Sigmoid colon (tissue), 4 donors: ENCODE results near the gene RANBP1.

Experiments
- POLR2A ChIP-seq, 2 donors: fragments of 450-650 bp; IDR thresholded peaks; one replicate each; pipeline ENCODE4 v1.6.1; 2016; ENCODE audit warnings: antibody characterized with exemption in 2 of 2, mild to moderate bottlenecking in 2 of 2, moderate library complexity in 2 of 2
- POLR2AphosphoS5 ChIP-seq, 4 donors: sonication (generic); formaldehyde crosslinking; IDR thresholded peaks; one replicate each; pipeline ENCODE4 v1.6.1; 2017; ENCODE audit warnings: antibody characterized with exemption in 4 of 4
- TF ChIP-seq, protein P1 (sequence below), 4 experiments: fragments of 450-650 bp in 3 of 4; fragments of 200-600 bp in 1 of 4; IDR thresholded peaks; one replicate each; pipeline ENCODE4 v1.5.1; 2016 to 2019; ENCODE audit warnings: antibody characterized with exemption in 4 of 4, mild to moderate bottlenecking in 3 of 4, moderate library complexity in 2 of 4

DNA sequence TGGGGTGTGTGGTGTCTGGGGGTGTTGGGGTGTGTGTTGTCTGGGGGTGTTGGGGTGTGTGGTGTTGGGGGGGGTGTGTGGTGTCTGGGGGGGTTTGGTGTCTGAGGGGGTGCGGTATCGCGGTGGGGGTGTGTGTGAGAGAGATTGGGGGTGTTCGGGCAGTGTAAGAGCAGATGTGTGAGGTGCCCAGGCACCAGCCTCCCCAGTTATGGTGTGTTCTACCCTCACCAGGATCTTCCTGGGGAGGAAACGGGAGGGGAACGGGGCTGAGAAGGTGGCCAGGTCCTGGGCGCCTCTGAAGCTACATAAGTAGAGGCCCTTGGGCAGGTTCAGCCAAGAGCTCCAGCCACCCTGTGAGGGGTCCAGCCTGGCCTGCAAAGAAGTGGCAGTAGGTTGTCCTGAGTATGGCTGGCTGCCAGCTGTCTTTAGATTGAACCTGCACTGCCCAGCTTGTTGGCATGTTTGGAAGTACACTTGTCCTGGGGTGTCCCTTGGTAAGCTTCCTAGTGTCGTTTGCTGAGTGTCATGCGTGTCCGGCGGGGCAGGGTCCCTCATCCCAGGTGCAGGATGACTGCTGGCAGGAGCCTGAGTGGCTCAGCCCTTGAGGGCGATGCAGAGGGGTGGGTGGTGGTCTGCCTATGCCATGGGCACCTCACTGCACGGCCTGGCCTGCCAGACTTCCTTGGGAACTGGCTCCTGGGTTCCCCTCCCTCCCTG is 7.6 kb downstream of the RANBP1 start:
- TF ChIP-seq, protein P1, sequence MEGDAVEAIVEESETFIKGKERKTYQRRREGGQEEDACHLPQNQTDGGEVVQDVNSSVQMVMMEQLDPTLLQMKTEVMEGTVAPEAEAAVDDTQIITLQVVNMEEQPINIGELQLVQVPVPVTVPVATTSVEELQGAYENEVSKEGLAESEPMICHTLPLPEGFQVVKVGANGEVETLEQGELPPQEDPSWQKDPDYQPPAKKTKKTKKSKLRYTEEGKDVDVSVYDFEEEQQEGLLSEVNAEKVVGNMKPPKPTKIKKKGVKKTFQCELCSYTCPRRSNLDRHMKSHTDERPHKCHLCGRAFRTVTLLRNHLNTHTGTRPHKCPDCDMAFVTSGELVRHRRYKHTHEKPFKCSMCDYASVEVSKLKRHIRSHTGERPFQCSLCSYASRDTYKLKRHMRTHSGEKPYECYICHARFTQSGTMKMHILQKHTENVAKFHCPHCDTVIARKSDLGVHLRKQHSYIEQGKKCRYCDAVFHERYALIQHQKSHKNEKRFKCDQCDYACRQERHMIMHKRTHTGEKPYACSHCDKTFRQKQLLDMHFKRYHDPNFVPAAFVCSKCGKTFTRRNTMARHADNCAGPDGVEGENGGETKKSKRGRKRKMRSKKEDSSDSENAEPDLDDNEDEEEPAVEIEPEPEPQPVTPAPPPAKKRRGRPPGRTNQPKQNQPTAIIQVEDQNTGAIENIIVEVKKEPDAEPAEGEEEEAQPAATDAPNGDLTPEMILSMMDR (IDR thresholded peaks at IDR 0.05) = no peak
- no peak for TF ChIP-seq POLR2AphosphoS5 (IDR thresholded peaks at IDR 0.05)
- no peak for TF ChIP-seq POLR2A (IDR thresholded peaks at IDR 0.05)
